Activated CD4-positive, alpha-beta T cell treated with anti-CD3 and anti-CD28 coated beads for 36 hours (primary cell): ENCODE measurements around the gene CDHR3. TPM values are rescaled to one million over a fixed set of nuclear protein-coding genes. Genes with fewer than 3 reads are reported as not detected.
A peak's percentile ranks its signal among the peaks of the same experiment; 100 is the strongest.

ENCODE experiments used
- ATAC-seq: fragments of 200-7000 bp; cut with Tn5 transposase; one replicate; pipeline ENCODE4 v1.10.0; 2021; ENCODE audit warnings: mild to moderate bottlenecking, moderate library complexity
- CTCF ChIA-PET: fragments of 350-600 bp; sonication (Branson Sonifier 250); formaldehyde crosslinking; loops from one replicate; lab custom pipeline; 2021; ENCODE audit warnings: antibody characterized with exemption; lab: Charles Lee
- POLR2A ChIA-PET: fragments of 350-600 bp; sonication (Branson Sonifier 250); formaldehyde crosslinking; loops from one replicate; lab custom pipeline; 2021; ENCODE audit warnings: antibody characterized with exemption, inconsistent platforms; lab: Charles Lee
- DNase-seq: peaks from one replicate; pipeline ENCODE4 v3.0.0-alpha.2; 2020
- H3K27ac Mint-ChIP-seq: one replicate; pipeline ENCODE4 v1.8.0; 2021; ENCODE audit warnings: mixed read lengths
- H3K27me3 Mint-ChIP-seq: one replicate; pipeline ENCODE4 v1.8.0; 2021; ENCODE audit warnings: mixed read lengths
- H3K36me3 Mint-ChIP-seq: one replicate; pipeline ENCODE4 v1.8.0; 2021; ENCODE audit warnings: low read depth, mixed read lengths
- H3K4me1 Mint-ChIP-seq: one replicate; pipeline ENCODE4 v1.8.0; 2021; ENCODE audit warnings: mixed read lengths
- H3K4me3 Mint-ChIP-seq: one replicate; pipeline ENCODE4 v1.8.0; 2021; ENCODE audit warnings: mild to moderate bottlenecking, moderate library complexity, mixed read lengths
- H3K9me3 Mint-ChIP-seq: one replicate; pipeline ENCODE4 v1.8.0; 2021; ENCODE audit warnings: low read depth, mixed read lengths
- intact Hi-C, 2 experiments: fragments of 100-400 bp; cut with DNase I in 1 of 2; cut with micrococcal nuclease in 1 of 2; formaldehyde crosslinking; loops; one replicate each; pipeline versions ENCODE4 v1.14.2 to v1.15.1; 2022 to 2024; cut with DNase I, micrococcal nuclease
- total RNA-seq, 2 experiments: library from RNA; stranded (reverse); gene quantifications; one replicate each; pipeline ENCODE4 v1.2.3, GENCODE V29; 2021

CDHR3 gene
- total RNA-seq, 2 experiments from 2014 or later = 0.55 to 0.93 TPM

DNA sequence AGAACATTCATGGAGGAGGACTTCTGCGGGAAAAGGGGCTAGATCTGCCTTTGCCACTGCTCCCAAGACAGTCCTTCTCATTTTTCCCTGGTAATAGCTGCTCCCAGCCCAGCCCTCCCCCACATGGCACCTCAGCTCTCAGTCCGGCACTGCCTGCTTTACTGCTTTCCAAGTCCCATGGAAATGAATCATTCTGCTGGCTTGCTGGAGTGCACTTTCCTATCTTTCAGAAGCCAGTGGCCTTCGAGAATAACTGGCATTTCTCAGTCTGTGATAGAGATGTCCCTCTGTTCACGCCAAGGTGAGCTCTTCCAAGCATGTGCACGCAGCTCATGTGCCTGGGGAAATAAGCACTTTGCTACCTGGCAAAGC lies 87.7 kb downstream of the CDHR3 start:
- H3K4me1 Mint-ChIP-seq = no peaks in the 10 kb centered on the region
- no peaks in the 10 kb centered on the region for H3K9me3 Mint-ChIP-seq
- H3K36me3 Mint-ChIP-seq = no peaks in the 10 kb centered on the region
- POLR2A ChIA-PET = no interaction called here
- no peak overlapping the region for H3K4me3 Mint-ChIP-seq
- no peak overlapping the region for H3K27ac Mint-ChIP-seq
- intact Hi-C loops = no loop called here
- no peak for DNase-seq
- CTCF ChIA-PET = interaction anchor here (0.9 to 3.2 kb wide), 4 partner anchors 10 to 398 kb away, joined by 4 to 14 read pairs (median 5); no protein-coding TSS in a partner anchor
- H3K27me3 Mint-ChIP-seq = no peaks in the 10 kb centered on the region
- no peak for ATAC-seq

DNA sequence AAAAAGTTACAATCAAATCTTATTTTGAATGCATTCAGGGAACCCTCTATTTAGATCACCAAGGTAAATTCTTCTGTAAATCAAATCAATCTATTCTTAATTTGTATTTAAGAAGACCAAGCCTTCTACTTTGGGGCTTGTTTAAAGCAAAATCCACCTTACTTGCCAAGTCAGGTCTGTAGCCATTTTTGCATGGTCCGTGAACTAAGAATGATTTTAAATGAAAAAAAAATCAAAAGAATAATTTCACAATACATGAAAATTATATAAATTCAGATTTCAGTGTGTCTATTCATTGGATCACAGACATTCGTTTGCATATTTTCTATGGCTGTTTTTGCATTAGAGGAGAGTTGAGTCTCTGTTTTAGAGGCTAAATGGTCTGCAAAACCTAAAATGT lies 89.6 kb downstream of the CDHR3 start:
- no peak overlapping the region for H3K27ac Mint-ChIP-seq
- H3K9me3 Mint-ChIP-seq = no peaks in the 10 kb centered on the region
- ChIA-PET POLR2A (no interaction called here), CTCF (interaction anchor here (3.2 kb wide), 1 partner anchor 101 kb away, joined by 14 read pairs; no protein-coding TSS in a partner anchor)
- H3K27me3 Mint-ChIP-seq = no peaks in the 10 kb centered on the region
- no peaks in the 10 kb centered on the region for H3K36me3 Mint-ChIP-seq
- DNase-seq = no peak
- intact Hi-C loops = no loop called here
- peaks cover 7% of the 10 kb centered on the region for H3K4me1 Mint-ChIP-seq
- ATAC-seq = no peak
- no peak overlapping the region for H3K4me3 Mint-ChIP-seq

DNA sequence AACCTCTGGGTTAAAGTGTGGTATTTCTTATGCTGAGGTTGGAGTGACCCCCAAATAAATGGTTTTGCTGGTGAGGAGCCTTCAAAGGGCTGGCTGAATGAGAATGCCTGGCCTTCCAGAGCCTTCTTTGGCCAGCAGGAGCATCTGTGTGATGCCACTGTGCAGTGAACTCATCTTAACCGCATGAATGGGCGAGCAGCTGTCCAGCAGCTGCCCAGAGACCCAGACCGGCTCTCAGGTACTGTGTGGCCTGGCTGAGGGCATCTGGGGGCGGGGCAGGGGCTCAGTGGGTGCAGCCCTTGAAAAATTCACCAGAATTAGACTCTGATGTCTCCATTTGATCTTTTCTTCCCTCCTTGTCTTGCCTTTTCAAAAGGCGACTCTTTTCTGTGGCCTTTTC lies 90.0 kb downstream of the CDHR3 start:
- CTCF ChIA-PET = no interaction called here
- no peaks in the 10 kb centered on the region for H3K27me3 Mint-ChIP-seq

DNA sequence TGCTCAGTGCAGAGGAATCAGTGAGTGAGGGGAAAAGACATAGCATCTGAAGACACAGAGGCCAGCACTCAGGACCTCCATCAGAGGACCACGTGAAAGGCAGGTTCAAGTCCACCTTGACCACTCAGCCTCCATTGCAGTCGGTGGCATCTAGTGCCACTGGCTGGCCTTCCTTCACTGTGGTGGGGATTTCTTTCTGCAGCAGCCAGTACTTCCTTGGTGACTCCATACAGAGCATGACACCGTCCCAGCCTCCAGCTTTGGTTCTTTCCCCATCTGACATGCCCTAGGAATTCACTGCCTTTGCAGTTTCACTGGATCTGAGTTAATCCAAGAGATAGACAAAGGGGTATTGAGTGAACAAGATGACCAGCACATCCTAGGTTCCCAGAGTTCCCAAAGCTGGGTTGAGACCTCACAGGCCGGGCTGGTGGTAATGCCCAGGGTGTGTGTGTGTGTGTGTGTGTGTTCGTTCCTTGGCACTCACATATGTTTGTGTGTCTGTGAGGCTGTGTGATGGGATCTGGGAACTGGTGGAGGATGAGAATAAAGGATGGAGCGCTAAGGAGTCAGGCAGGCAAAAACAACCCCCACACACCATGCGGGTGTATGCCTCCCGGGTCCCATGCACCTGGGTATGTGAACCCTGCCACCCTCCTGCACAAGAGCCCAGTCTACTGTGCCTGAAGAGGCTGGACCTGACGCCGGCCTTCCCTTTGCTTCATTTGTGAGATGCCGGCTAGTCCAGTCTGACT lies 91.3 kb downstream of the CDHR3 start:
- no peak overlapping the region for H3K4me3 Mint-ChIP-seq
- no peaks in the 10 kb centered on the region for H3K36me3 Mint-ChIP-seq
- peaks cover 16% of the 10 kb centered on the region for H3K4me1 Mint-ChIP-seq
- ChIA-PET POLR2A (no interaction called here), CTCF (interaction anchor here (0.6 to 6.6 kb wide), 2 partner anchors 99 to 101 kb away, joined by 3 to 116 read pairs; no protein-coding TSS in a partner anchor)
- H3K27ac Mint-ChIP-seq = no peak overlapping the region
- intact Hi-C loops = no loop called here
- ATAC-seq = no peak
- DNase-seq = no peak
- no peaks in the 10 kb centered on the region for H3K27me3 Mint-ChIP-seq
- H3K9me3 Mint-ChIP-seq = no peaks in the 10 kb centered on the region

More for the DNA sequence above, 90.0 kb downstream of the CDHR3 start:
- intact Hi-C loops = no loop called here
- Mint-ChIP-seq H3K4me1 (peaks cover 12% of the 10 kb centered on the region), H3K36me3 (no peaks in the 10 kb centered on the region), H3K9me3 (no peaks in the 10 kb centered on the region), H3K4me3 (no peak overlapping the region), H3K27ac (no peak overlapping the region)
- DNase-seq (no peak), ATAC-seq (no peak)
- POLR2A ChIA-PET = no interaction called here

DNA sequence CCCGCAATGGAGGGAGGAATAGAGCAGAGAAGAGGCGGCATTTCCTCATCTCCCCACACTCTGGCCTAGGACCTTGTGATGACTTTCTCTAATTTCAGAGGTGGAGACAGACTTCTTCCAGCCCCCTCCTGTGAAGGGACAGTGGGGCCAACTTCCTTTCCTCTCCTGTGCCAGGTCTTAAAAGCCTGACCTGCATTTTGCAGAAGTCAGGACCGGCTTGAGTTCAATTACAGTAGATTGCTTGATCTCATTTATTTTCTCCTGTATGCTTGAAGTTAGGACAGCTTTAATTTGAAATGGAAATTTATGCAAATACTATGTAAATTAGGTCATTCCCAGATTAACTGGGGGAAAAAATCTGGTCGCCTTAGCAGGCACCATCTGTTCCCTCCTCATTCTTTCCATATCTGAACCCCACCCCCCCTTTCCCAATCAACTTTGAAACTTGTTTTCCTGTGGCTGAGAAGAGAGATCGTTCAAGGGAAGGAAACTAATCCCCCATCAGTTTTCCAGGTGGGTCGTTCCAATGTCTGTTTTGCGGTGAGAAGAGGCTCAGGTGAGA lies 92.0 kb downstream of the CDHR3 start:
- POLR2A ChIA-PET = no interaction called here
- H3K4me3 Mint-ChIP-seq = no peak overlapping the region

DNA sequence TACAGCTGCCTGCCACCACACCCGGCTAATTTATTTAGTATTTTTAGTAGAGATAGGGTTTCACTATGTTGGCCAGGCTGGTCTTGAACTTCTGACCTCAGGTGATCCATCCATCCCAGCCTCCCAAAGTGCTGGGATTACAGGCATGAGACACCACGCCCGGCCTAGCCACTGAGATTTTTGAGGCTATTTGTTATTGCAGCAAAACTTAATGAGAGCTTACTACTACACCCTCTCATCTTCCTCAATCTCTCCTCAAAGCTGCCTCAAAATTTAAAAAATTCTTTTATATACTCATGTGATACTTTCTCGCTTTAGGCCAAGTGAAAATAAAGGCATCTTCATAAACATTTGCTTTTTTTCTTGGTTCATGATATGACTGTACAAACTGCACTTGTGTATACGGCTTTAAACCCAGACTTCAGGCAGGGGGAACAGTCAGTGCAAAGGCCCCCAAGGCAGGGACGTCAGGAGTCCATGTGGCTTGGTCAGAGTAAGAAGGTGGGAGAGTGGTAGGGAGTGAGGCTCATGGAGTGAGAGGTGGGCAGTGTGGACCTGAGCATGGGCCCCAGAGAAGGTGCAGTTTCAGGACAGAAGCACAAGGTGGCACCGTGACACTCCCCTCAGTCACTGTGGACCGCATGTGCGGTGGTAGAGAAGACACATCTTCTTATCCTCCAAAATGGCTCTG lies 93.6 kb downstream of the CDHR3 start:
- peaks cover 16% of the 10 kb centered on the region for H3K4me1 Mint-ChIP-seq
- DNase-seq (peak; percentile 84), ATAC-seq (peak; percentile 97)
- intact Hi-C loops = loop anchor here (1.0 kb wide), 4 partner anchors 70 to 110 kb away; no protein-coding TSS in a partner anchor
- no peak overlapping the region for H3K27ac Mint-ChIP-seq
- POLR2A ChIA-PET = no interaction called here
- CTCF ChIA-PET = interaction anchor here (0.6 to 6.6 kb wide), 22 partner anchors 9 to 400 kb away, joined by 3 to 116 read pairs (median 4); no protein-coding TSS in a partner anchor
- no peaks in the 10 kb centered on the region for H3K9me3 Mint-ChIP-seq
- no peaks in the 10 kb centered on the region for H3K27me3 Mint-ChIP-seq
- H3K4me3 Mint-ChIP-seq = no peak overlapping the region
- no peaks in the 10 kb centered on the region for H3K36me3 Mint-ChIP-seq

More for the DNA sequence above, 92.0 kb downstream of the CDHR3 start:
- CTCF ChIA-PET = interaction anchor here (1.0 to 6.6 kb wide), 3 partner anchors 13 to 113 kb away, joined by 3 to 116 read pairs (median 59); no protein-coding TSS in a partner anchor
- no peaks in the 10 kb centered on the region for H3K36me3 Mint-ChIP-seq
- ATAC-seq = no peak
- H3K9me3 Mint-ChIP-seq = no peaks in the 10 kb centered on the region
- intact Hi-C loops = no loop called here
- no peak for DNase-seq
- no peaks in the 10 kb centered on the region for H3K27me3 Mint-ChIP-seq
- H3K4me1 Mint-ChIP-seq = peaks cover 16% of the 10 kb centered on the region
- H3K27ac Mint-ChIP-seq = no peak overlapping the region

DNA sequence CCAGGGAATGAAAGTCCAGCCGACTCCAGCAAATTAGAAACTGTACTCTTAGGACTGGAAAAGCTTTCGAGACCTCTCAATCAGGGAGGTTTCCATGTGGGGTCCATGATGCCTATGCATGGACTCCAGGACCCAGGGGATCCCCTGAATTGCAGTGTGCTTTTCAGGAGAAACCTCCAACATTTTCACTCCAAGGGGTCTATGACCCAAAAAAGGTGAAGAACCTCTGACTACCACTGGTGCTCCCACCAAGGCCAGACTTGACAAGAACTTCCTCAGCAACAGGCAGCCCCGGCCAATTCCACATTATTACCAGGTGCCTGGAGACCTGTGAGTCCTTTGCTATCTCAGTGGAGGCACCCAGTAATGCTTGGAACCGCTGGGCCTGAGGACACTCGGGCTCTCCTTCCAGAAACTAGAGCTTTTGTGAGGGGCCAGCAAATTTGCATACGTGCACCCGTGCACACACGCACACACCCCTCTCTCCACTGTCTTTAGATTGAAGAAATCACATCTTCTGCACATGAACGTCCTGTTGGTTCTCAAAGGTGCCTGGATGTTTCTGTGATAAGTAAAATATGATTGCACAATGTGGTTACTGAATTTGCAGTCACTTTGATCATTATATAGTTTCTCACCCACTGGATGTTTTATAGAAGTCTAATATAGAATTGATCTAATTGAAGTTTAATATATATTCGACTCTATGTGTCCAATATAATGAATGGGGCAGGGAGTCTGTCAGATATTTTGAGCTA lies 94.3 kb downstream of the CDHR3 start:
- Mint-ChIP-seq H3K27ac (no peak overlapping the region), H3K27me3 (no peaks in the 10 kb centered on the region), H3K4me1 (peaks cover 19% of the 10 kb centered on the region), H3K36me3 (no peaks in the 10 kb centered on the region), H3K9me3 (no peaks in the 10 kb centered on the region), H3K4me3 (no peak overlapping the region)
- no peak for ATAC-seq
- CTCF ChIA-PET = interaction anchor here (0.6 to 6.6 kb wide), 25 partner anchors 9 to 119 kb away, joined by 3 to 116 read pairs (median 4); no protein-coding TSS in a partner anchor
- DNase-seq = no peak
- intact Hi-C loops = loop anchor here (1.0 kb wide), 4 partner anchors 69 to 109 kb away; no protein-coding TSS in a partner anchor
- POLR2A ChIA-PET = no interaction called here

DNA sequence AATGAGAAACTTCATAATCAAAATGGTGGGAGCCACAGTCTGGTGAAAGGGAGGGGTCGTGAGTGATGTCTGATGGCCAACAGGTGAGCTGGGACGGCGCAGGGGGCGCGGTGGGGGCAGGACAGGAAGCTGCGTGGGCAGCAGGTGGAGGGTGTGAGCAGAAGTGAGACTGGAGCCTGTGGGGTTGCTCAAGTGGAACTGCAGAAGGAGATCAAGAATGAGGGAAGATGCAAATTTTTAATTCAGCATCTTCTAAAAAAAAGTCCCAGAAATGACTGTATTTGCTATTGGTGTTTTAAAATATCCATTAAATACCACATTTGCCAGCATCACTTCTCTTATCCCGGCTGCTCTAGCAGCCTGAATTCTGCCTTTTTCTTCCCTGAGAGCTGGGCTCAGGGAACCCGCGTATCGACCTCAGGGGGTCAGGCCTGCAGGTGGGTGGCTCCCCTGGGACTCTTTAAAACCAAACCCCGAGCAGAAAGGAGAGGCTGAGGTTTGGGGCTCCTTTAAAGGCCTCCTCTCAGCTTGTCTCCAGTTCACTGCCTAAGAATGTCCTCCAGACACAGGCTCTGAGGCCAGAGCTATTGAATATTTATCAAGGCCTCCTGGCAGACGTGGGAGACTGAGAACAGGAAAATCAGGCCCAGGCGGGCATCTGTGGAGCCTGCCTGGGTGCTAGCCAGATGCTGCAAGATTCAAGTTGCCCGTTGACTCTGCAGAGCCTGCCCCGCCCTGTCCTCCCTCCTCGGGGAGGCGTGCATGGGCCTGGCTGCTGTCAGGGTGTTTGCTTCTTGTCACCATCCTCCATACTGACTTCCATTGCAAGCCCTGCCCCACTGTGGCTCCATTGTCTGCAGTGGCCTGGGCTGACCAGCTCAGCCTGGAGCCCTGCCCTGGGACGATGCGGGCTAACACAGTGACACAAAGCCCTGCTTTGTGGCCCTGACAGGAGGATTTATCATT lies 95.2 kb downstream of the CDHR3 start:
- H3K4me1 Mint-ChIP-seq = peaks cover 25% of the 10 kb centered on the region
- H3K27ac Mint-ChIP-seq = no peak overlapping the region
- CTCF ChIA-PET = interaction anchor here (0.6 to 6.6 kb wide), 19 partner anchors 10 to 118 kb away, joined by 3 to 116 read pairs (median 5); no protein-coding TSS in a partner anchor
- no peak overlapping the region for H3K4me3 Mint-ChIP-seq
- peak; percentile 45 for DNase-seq
- H3K9me3 Mint-ChIP-seq = no peaks in the 10 kb centered on the region
- no peaks in the 10 kb centered on the region for H3K36me3 Mint-ChIP-seq
- no peaks in the 10 kb centered on the region for H3K27me3 Mint-ChIP-seq
- intact Hi-C loops = loop anchor here (1.0 kb wide), 4 partner anchors 68 to 108 kb away; no protein-coding TSS in a partner anchor
- POLR2A ChIA-PET = no interaction called here
- no peak for ATAC-seq

DNA sequence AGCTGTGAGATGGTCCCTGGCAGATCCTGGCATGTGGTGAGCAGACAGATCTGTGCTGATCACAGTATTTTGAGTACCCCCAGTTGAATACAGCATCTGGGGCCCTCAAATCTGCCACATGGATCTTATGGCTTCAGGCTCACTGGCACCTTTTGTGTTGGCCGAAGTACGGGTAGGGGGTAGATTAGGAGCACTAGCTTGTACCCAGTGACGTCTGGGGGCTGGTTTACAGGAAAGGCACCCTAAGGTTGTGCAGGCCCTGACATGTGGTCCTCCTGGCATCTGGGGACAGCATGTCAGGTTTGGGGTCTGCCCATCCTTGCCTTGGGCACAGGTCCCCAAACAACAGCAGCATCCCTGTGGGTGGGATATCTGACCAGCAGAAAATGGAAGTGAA lies 95.9 kb downstream of the CDHR3 start:
- ATAC-seq = no peak
- H3K27ac Mint-ChIP-seq = no peak overlapping the region
- H3K4me3 Mint-ChIP-seq = no peak overlapping the region
- no peaks in the 10 kb centered on the region for H3K9me3 Mint-ChIP-seq
- no peaks in the 10 kb centered on the region for H3K27me3 Mint-ChIP-seq
- ChIA-PET CTCF (interaction anchor here (1.0 to 6.6 kb wide), 10 partner anchors 12 to 109 kb away, joined by 3 to 116 read pairs (median 9); no protein-coding TSS in a partner anchor), POLR2A (no interaction called here)
- no peak for DNase-seq
- no peaks in the 10 kb centered on the region for H3K36me3 Mint-ChIP-seq
- peaks cover 25% of the 10 kb centered on the region for H3K4me1 Mint-ChIP-seq
- intact Hi-C loops = no loop called here

DNA sequence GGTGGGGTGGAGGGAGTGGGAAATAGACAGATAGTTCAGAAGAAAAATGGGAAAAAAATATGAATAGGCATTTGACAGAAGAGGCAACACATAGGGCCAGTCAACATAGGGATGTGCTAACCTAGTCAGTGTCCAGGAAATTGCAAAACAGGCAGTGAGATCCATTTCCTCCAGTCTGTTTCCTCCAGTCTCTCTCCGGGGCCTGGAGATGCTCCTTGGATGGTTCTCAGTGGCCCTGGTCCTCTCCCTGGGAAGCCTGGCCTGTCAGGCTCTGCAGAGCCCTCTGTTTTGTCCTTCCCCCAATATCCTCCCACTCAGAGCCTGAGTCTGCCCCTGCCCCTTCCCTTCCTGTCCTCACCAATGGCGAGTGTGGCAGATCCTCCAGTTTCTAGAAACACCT lies 96.5 kb downstream of the CDHR3 start:
- Mint-ChIP-seq H3K27ac (no peak overlapping the region), H3K4me1 (peaks cover 25% of the 10 kb centered on the region), H3K36me3 (no peaks in the 10 kb centered on the region), H3K4me3 (no peak overlapping the region), H3K27me3 (no peaks in the 10 kb centered on the region), H3K9me3 (no peaks in the 10 kb centered on the region)
- ATAC-seq = no peak
- DNase-seq = no peak
- CTCF ChIA-PET = interaction anchor here (1.0 to 6.6 kb wide), 4 partner anchors 22 to 109 kb away, joined by 3 to 116 read pairs (median 32); no protein-coding TSS in a partner anchor
- POLR2A ChIA-PET = no interaction called here
- intact Hi-C loops = no loop called here
